Mesothelial cell of epicardium (in vitro differentiated cells): ENCODE measurements around the gene DNMT3B. TPM values are rescaled to one million over a fixed set of nuclear protein-coding genes. Genes with fewer than 3 reads are reported as not detected.
A peak's percentile ranks its signal among the peaks of the same experiment; 100 is the strongest.
"Not testable (repeated sequence)": the region's sequence is repeated elsewhere in the genome, so short reads cannot be mapped to it uniquely, and the experiment has no call there.

Experiments used
- DNase-seq, 2 experiments: peaks; one replicate each; pipeline ENCODE4 v3.0.0; 2021; ENCODE audit warnings: low spot score in 2 of 2; ENCODE audit not compliant: unreplicated experiment in 2 of 2
- H3K27ac Mint-ChIP-seq: 2 replicates; pipeline ENCODE4 v1.8.0; 2021; ENCODE audit warnings: mixed read lengths
- H3K27me3 Mint-ChIP-seq: 2 replicates; pipeline ENCODE4 v1.8.0; 2021; ENCODE audit warnings: low read depth, mixed read lengths
- H3K36me3 Mint-ChIP-seq: 2 replicates; pipeline ENCODE4 v1.8.0; 2021; ENCODE audit warnings: mixed read lengths
- H3K4me1 Mint-ChIP-seq: 2 replicates; pipeline ENCODE4 v1.8.0; 2021; ENCODE audit warnings: mixed read lengths
- H3K4me3 Mint-ChIP-seq: 2 replicates; pipeline ENCODE4 v1.8.0; 2021; ENCODE audit warnings: mild to moderate bottlenecking, moderate library complexity, mixed read lengths
- H3K9me3 Mint-ChIP-seq: 2 replicates; pipeline ENCODE4 v1.8.0; 2021; ENCODE audit warnings: mixed read lengths
- total RNA-seq: library from RNA; stranded (reverse); gene quantifications from 3 replicates; pipeline ENCODE4 v1.2.1, GENCODE V29; 2021
- TF ChIP-seq, protein P1 (sequence below): fragments of 200-600 bp; sonication (generic); IDR thresholded peaks from one replicate; pipeline ENCODE4 v1.5.0; 2021; ENCODE audit warnings: antibody characterized with exemption; ENCODE audit not compliant: unreplicated experiment

Gene DNMT3B
- total RNA-seq, 1 donor from 2014 or later = 8.5 TPM

DNA sequence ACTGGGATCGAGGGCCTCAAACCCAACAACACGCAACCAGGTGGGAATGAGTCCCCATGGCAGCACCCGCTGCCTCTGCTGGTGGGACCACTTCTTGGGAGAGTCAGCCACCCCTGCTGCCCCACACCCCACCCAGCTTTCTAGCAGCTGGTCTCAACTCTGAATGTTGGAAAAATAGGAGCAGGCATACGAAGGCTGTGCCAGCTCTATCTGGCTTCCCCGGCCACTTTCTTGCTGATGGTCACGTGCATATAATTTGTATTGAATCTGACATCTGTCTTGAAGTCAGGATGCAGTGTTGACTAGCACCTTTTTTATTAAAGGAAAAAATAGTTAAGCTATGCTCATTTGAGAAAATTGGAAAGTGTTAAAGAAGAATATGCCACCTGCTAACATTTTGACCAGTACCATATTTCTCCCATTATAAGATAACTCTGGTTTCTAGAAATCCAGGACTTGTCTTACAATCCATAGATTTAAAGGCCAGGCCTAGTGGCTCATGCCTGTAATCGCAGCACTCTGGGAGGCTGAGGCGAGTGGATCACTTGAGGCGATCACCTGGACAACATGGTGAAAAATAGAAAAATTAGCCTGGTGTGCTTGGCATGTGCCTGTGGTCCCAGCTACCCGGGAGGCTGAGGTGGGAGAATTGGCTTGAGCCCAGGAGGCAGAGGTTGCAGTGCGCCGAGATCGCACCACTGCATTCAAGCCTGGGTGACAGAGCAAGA is 30.7 kb downstream of the DNMT3B start:
- DNase-seq = no peak
- no peaks in the 10 kb centered on the region for H3K9me3 Mint-ChIP-seq
- TF ChIP-seq, protein P1, sequence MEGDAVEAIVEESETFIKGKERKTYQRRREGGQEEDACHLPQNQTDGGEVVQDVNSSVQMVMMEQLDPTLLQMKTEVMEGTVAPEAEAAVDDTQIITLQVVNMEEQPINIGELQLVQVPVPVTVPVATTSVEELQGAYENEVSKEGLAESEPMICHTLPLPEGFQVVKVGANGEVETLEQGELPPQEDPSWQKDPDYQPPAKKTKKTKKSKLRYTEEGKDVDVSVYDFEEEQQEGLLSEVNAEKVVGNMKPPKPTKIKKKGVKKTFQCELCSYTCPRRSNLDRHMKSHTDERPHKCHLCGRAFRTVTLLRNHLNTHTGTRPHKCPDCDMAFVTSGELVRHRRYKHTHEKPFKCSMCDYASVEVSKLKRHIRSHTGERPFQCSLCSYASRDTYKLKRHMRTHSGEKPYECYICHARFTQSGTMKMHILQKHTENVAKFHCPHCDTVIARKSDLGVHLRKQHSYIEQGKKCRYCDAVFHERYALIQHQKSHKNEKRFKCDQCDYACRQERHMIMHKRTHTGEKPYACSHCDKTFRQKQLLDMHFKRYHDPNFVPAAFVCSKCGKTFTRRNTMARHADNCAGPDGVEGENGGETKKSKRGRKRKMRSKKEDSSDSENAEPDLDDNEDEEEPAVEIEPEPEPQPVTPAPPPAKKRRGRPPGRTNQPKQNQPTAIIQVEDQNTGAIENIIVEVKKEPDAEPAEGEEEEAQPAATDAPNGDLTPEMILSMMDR = no peak
- H3K4me1 Mint-ChIP-seq = peaks cover 32% of the 10 kb centered on the region
- peak overlapping the region; percentile 85 for H3K27ac Mint-ChIP-seq
- no peak overlapping the region for H3K4me3 Mint-ChIP-seq
- no peaks in the 10 kb centered on the region for H3K27me3 Mint-ChIP-seq
- peaks cover 2% of the 10 kb centered on the region for H3K36me3 Mint-ChIP-seq

DNA sequence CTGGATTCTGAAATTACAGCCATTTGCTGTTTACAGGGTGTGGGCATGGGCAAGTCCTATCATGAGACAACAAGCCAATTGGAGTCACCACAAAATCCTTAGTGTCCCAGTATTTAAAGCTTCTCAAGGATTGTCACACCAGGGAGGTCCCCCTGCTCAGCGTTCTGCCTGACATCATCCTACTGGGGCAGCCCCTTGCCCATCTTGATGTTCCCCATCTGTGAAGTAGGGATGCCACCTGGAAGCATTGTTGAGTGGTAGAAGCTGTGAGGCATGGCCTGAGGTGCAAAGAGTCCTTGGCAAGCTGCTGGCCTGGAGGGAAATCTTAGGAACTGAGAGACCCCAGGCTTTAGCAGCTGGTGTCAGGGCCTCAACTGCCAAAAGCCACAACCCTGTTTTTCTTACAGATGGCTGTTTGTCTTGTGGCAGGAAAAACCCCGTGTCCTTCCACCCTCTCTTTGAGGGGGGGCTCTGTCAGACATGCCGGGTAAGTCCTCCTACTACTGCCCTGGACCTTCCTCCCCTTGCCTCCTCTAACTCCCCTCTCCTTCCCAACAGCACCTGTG is 34.3 kb downstream of the DNMT3B start:
- no peak for DNase-seq
- Mint-ChIP-seq H3K4me1 (peaks cover 38% of the 10 kb centered on the region), H3K4me3 (no peak overlapping the region), H3K27ac (peak overlapping the region; percentile 83), H3K27me3 (no peaks in the 10 kb centered on the region), H3K9me3 (no peaks in the 10 kb centered on the region), H3K36me3 (peaks cover 4% of the 10 kb centered on the region)
- TF ChIP-seq, protein P1 = no peak

DNA sequence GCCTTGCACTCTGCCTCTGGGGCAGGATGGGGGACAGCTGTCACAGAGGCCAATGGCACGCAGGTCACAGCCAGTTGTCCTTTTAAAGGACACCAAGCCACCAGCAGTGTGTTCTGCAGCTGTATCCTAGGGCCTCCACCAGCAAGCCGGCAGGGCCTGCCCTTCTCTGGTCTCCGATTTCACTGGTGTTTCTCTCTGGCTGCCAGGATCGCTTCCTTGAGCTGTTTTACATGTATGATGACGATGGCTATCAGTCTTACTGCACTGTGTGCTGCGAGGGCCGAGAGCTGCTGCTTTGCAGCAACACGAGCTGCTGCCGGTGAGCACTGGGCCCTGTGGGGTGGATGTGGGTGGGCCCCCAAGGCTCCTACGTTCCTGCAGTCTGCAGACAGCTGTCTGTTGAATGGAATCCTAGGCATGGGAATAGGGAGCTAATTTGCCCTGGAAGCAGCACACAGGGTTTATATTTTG is 34.8 kb downstream of the DNMT3B start:
- Mint-ChIP-seq H3K27ac (peak overlapping the region; percentile 83), H3K4me3 (no peak overlapping the region), H3K36me3 (peaks cover 4% of the 10 kb centered on the region), H3K4me1 (peaks cover 32% of the 10 kb centered on the region), H3K27me3 (no peaks in the 10 kb centered on the region), H3K9me3 (no peaks in the 10 kb centered on the region)
- TF ChIP-seq, protein P1 = no peak
- no peak for DNase-seq

- H3K36me3 Mint-ChIP-seq, DNase-seq, H3K9me3 Mint-ChIP-seq, H3K27ac Mint-ChIP-seq, H3K4me3 Mint-ChIP-seq, H3K27me3 Mint-ChIP-seq: not testable (repeated sequence)
- H3K4me1 Mint-ChIP-seq = peaks cover 27% of the 10 kb centered on the region
Observed at GRCh38 chr20:32797571-32797970, 35.4 kb downstream of the DNMT3B start.

GRCh38 chr20:32798046-32798981 is 36.1 kb downstream of the DNMT3B start:
- no peaks in the 10 kb centered on the region for H3K9me3 Mint-ChIP-seq
- H3K27ac Mint-ChIP-seq = no peak overlapping the region
- no peaks in the 10 kb centered on the region for H3K27me3 Mint-ChIP-seq
- H3K4me1 Mint-ChIP-seq = peaks cover 19% of the 10 kb centered on the region
- H3K36me3 Mint-ChIP-seq = peaks cover 6% of the 10 kb centered on the region
- peak in 1 of 2 experiments; percentile 51 for DNase-seq
- no peak overlapping the region for H3K4me3 Mint-ChIP-seq
- TF ChIP-seq, protein P1 = no peak
